NT2/D1 (cell line): ENCODE measurements around the gene CD4.
A peak's percentile ranks its signal among the peaks of the same experiment; 100 is the strongest.

Experiments used
- DNase-seq: peaks from one replicate; pipeline ENCODE4 v3.0.0-alpha.2; 2011; ENCODE audit warnings: low read depth, low spot score
- H3K27me3 ChIP-seq: 2 replicates; pipeline ENCODE4 v1.6.0; 2011; ENCODE audit warnings: mild to moderate bottlenecking; ENCODE audit not compliant: insufficient read length, insufficient read depth
- H3K36me3 ChIP-seq: 2 replicates; pipeline ENCODE4 v1.6.1; 2011; ENCODE audit warnings: mild to moderate bottlenecking, low read length, mixed read lengths; ENCODE audit not compliant: insufficient read depth, insufficient read length
- H3K4me1 ChIP-seq: 2 replicates; pipeline ENCODE4 v1.5.1; 2011; ENCODE audit not compliant: insufficient read depth, insufficient read length
- H3K4me3 ChIP-seq: 2 replicates; pipeline ENCODE4 v1.5.1; 2011; ENCODE audit warnings: low read depth; ENCODE audit not compliant: insufficient read length
- H3K9ac ChIP-seq: 2 replicates; pipeline ENCODE4 v1.6.0; 2011; ENCODE audit warnings: low read depth; ENCODE audit not compliant: insufficient read length
- H3K9me3 ChIP-seq: 2 replicates; pipeline ENCODE4 v1.5.1; 2011; ENCODE audit warnings: mild to moderate bottlenecking, low read length; ENCODE audit not compliant: insufficient read depth
- SUZ12 ChIP-seq: IDR thresholded peaks from 2 replicates; pipeline ENCODE4 v1.6.1; 2011; ENCODE audit not compliant: insufficient read length, insufficient read depth; ENCODE audit errors: extremely low read depth
- YY1 ChIP-seq: IDR thresholded peaks from 2 replicates; pipeline ENCODE4 v1.6.1; 2011; ENCODE audit not compliant: insufficient read length, insufficient read depth
- ZNF274 ChIP-seq: IDR thresholded peaks from 2 replicates; pipeline ENCODE4 v1.6.1; 2011; ENCODE audit warnings: mild to moderate bottlenecking, low read depth, low read length

CD4 gene

GRCh38 chr12:6843118-6843902, 54.0 kb downstream of the CD4 start:
- DNase-seq, result no peak
- Histone ChIP-seq H3K4me1 (peaks cover 12% of the 10 kb centered on the region), H3K9me3 (no peaks in the 10 kb centered on the region), H3K27me3 (no peaks in the 10 kb centered on the region), H3K36me3 (peaks cover 96% of the 10 kb centered on the region), H3K4me3 (no peak overlapping the region), H3K9ac (no peak overlapping the region)
- TF ChIP-seq SUZ12 (no peak), ZNF274 (no peak), YY1 (no peak)

DNA sequence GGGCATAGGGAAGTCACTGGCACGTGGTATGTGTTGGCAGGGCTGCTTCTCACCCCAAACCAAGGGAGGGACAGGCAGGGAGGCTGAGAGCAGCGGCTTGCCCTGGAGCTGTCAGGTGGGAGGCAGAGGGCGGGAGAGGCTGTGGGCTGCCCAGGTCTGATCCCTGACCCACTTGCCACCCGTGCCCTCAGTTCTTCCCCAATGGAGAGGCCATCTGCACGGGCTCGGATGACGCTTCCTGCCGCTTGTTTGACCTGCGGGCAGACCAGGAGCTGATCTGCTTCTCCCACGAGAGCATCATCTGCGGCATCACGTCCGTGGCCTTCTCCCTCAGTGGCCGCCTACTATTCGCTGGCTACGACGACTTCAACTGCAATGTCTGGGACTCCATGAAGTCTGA, 56.1 kb downstream of the CD4 start:
- TF ChIP-seq SUZ12 (no peak), ZNF274 (no peak), YY1 (no peak)
- DNase-seq, result no peak
- peaks cover 96% of the 10 kb centered on the region for H3K36me3 ChIP-seq
- no peak overlapping the region for H3K9ac ChIP-seq
- no peak overlapping the region for H3K4me3 ChIP-seq
- no peaks in the 10 kb centered on the region for H3K9me3 ChIP-seq
- H3K4me1 ChIP-seq, result peaks cover 7% of the 10 kb centered on the region
- no peaks in the 10 kb centered on the region for H3K27me3 ChIP-seq

GRCh38 chr12:6846316-6846869, 57.1 kb downstream of the CD4 start:
- DNase-seq, result no peak
- H3K4me3 ChIP-seq, result no peak overlapping the region
- H3K36me3 ChIP-seq, result peaks cover 91% of the 10 kb centered on the region
- H3K4me1 ChIP-seq, result peaks cover 7% of the 10 kb centered on the region
- no peaks in the 10 kb centered on the region for H3K27me3 ChIP-seq
- TF ChIP-seq SUZ12, result no peak
- TF ChIP-seq ZNF274, result no peak
- no peak for TF ChIP-seq YY1
- H3K9ac ChIP-seq, result no peak overlapping the region
- H3K9me3 ChIP-seq, result no peaks in the 10 kb centered on the region

DNA sequence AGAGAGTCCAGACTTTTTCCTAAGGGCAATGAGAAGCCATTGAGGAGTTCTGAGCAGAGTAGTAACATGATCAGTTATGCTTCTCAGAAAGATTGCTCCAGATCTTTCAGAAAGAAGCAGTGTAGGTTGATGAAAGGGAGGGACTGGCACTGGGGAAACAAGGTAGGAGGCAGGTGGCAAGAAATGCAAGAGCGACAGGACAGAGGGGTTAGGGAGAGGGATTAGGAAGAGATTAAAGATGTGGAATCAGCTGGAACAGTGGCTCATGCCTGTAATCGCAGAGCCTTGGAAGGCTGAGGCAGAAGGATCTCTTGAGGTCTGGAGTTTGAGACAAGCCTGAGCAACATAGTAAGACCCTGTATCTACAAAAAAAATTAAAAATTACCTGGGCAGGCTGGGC, 58.3 kb downstream of the CD4 start:
- no peaks in the 10 kb centered on the region for H3K27me3 ChIP-seq
- no peaks in the 10 kb centered on the region for H3K9me3 ChIP-seq
- peaks cover 78% of the 10 kb centered on the region for H3K36me3 ChIP-seq
- no peak for DNase-seq
- no peak for TF ChIP-seq ZNF274
- no peak for TF ChIP-seq SUZ12
- no peak for TF ChIP-seq YY1
- no peak overlapping the region for H3K4me3 ChIP-seq
- H3K9ac ChIP-seq, result no peak overlapping the region
- H3K4me1 ChIP-seq, result peaks cover 7% of the 10 kb centered on the region

DNA sequence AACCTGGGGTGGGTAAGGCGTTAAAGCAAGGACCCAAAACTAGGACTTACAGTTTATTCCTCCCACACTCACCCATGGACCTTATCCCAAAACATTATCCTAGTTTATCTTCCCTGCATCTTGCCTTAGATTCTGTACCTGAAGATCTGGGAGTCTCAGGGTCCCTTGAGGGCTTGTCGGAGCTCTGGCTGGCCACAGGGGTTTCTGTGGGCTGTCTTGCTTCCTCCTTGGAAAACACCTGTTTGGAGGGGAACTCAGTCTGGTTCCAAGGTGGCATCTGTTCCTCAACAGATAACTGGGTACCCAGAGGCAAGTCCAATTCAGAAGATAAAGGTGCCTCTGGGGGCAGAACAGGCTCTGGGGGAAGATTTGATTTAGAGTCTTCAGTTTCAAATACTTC, 60.1 kb downstream of the CD4 start:
- Histone ChIP-seq H3K27me3 (no peaks in the 10 kb centered on the region), H3K9ac (no peak overlapping the region), H3K4me3 (no peak overlapping the region), H3K9me3 (no peaks in the 10 kb centered on the region), H3K4me1 (peaks cover 9% of the 10 kb centered on the region), H3K36me3 (peaks cover 72% of the 10 kb centered on the region)
- DNase-seq, result no peak
- TF ChIP-seq SUZ12 (no peak), YY1 (no peak), ZNF274 (no peak)

DNA sequence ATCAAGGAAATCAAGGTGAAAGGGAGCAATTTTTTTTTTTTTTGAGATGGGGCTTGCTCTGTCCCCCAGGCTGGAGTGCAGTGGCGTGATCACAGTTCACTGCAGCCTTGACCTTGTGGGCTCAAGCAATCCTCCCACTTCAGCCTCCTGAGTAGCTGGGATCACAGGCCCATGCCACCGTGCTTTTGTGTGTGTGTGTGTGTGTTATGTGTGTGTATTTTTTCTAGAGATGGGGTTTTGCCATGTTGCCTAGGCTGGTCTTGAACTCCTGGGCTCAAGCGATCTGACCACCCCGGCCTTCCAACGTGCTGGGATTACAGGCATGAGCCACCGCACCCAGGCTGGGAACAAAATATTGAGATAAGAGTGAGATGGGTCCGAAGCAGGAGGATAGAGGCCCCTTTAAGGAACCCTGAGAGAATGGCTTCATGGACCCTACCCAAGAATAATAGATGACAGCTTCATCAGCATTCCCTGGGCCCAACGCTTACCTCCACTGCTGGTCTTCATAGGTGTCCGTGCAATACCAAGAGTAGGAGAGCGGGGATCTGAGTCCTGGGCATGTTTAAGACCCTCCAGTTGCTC, 60.7 kb downstream of the CD4 start:
- no peaks in the 10 kb centered on the region for H3K9me3 ChIP-seq
- TF ChIP-seq YY1 (no peak), ZNF274 (no peak), SUZ12 (no peak)
- DNase-seq, result no peak
- peak overlapping the region; percentile 90 for H3K4me3 ChIP-seq
- no peaks in the 10 kb centered on the region for H3K27me3 ChIP-seq
- H3K36me3 ChIP-seq, result peaks cover 72% of the 10 kb centered on the region
- H3K4me1 ChIP-seq, result peaks cover 9% of the 10 kb centered on the region
- H3K9ac ChIP-seq, result peak overlapping the region; percentile 90

- H3K36me3 ChIP-seq, result peaks cover 72% of the 10 kb centered on the region
- DNase-seq, result no peak
Observed at GRCh38 chr12:6850796-6851152, 61.4 kb downstream of the CD4 start.

More at GRCh38 chr12:6850796-6851152, 61.4 kb downstream of the CD4 start:
- Histone ChIP-seq H3K27me3 (no peaks in the 10 kb centered on the region), H3K4me3 (peak overlapping the region; percentile 90), H3K4me1 (peaks cover 9% of the 10 kb centered on the region), H3K9me3 (no peaks in the 10 kb centered on the region), H3K9ac (peak overlapping the region; percentile 90)
- TF ChIP-seq ZNF274 (no peak), SUZ12 (no peak), YY1 (no peak)
